WERI-Rb-1 (cell line): ENCODE data around the gene EN2.

Source experiments
- DNase-seq: peaks from one replicate; pipeline ENCODE4 v3.0.0-alpha.2; 2020
- H3K27ac ChIP-seq: fragments of 250-450 bp; sonication (Bioruptor Pico); 2 replicates; pipeline ENCODE4 v1.5.1; 2020; ENCODE audit warnings: mild to moderate bottlenecking, moderate library complexity
- H3K27me3 ChIP-seq: fragments of 250-450 bp; sonication (Bioruptor Pico); 2 replicates; pipeline ENCODE4 v1.5.1; 2021; ENCODE audit warnings: mild to moderate bottlenecking, low read depth, moderate library complexity; ENCODE audit not compliant: insufficient read depth, severe bottlenecking
- H3K36me3 ChIP-seq: fragments of 250-450 bp; sonication (Bioruptor Pico); 2 replicates; pipeline ENCODE4 v1.5.1; 2020; ENCODE audit warnings: mild to moderate bottlenecking, moderate library complexity
- H3K4me3 ChIP-seq: 2 replicates; pipeline ENCODE4 v1.5.1; 2011; ENCODE audit warnings: low read depth, mild to moderate bottlenecking, control low read depth, low read length
- H3K9me3 ChIP-seq: fragments of 250-450 bp; sonication (Bioruptor Pico); 2 replicates; pipeline ENCODE4 v1.5.1; 2021; ENCODE audit warnings: mild to moderate bottlenecking, moderate library complexity; ENCODE audit not compliant: severe bottlenecking
- TF ChIP-seq, protein P1 (sequence below): IDR thresholded peaks from 2 replicates; pipeline ENCODE4 v1.5.1; 2011; ENCODE audit warnings: low read depth, mild to moderate bottlenecking, control low read depth, inconsistent platforms, low read length

EN2 gene

DNA sequence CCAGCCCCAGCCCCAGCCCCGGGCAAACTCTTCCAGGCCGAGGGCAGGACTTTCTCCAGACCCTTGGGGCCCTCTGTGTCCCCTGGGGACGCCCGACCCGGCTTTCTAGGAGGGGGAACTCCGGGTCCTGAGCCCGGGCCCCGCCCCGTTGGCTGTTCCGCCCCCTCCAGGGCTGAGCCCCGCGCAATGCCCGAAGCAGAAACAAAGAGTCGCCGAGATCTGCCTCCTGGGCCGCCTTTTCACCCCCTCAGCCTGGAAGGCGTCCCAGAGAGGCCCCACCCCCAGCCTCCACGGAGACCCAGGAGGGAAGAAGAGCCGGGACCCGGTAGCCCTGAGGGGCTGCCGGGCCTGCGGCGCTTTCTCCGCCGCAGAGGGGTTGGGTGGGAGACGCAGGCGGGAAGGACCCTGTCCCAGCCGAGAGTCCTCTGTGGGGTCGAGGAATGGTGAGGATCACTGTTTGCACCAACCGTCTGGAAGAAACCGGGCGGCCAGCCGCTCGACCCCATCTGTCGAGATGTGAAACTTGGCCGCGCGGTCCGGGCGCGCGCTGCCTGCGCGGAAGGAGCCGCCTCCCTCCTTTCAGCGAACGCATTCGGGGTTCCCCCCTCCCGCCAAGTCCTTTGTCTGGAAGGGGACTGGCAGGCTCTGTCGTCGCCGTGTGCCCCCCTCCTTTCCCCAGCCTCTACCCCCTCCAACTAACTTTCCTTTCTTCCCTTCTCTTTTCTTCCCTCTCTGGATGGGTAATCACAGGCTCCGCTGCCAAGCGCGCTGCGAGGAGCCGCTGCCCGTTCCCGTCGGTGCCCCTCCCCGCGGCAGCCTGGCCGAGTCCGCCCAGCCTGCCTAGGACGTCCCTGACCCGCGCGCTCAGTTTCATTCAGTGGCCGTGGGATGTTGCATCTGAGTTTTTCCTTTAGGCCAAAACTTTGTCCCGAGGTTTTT, 10.2 kb downstream of the EN2 start:
- H3K36me3 ChIP-seq, result no peaks in the 10 kb centered on the region
- H3K9me3 ChIP-seq, result no peaks in the 10 kb centered on the region
- peak overlapping the region; percentile 48 for H3K4me3 ChIP-seq
- H3K27me3 ChIP-seq, result peaks cover 84% of the 10 kb centered on the region
- H3K27ac ChIP-seq, result no peak overlapping the region
- DNase-seq, result no peak
- TF ChIP-seq, protein P1, sequence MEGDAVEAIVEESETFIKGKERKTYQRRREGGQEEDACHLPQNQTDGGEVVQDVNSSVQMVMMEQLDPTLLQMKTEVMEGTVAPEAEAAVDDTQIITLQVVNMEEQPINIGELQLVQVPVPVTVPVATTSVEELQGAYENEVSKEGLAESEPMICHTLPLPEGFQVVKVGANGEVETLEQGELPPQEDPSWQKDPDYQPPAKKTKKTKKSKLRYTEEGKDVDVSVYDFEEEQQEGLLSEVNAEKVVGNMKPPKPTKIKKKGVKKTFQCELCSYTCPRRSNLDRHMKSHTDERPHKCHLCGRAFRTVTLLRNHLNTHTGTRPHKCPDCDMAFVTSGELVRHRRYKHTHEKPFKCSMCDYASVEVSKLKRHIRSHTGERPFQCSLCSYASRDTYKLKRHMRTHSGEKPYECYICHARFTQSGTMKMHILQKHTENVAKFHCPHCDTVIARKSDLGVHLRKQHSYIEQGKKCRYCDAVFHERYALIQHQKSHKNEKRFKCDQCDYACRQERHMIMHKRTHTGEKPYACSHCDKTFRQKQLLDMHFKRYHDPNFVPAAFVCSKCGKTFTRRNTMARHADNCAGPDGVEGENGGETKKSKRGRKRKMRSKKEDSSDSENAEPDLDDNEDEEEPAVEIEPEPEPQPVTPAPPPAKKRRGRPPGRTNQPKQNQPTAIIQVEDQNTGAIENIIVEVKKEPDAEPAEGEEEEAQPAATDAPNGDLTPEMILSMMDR, result no peak

DNA sequence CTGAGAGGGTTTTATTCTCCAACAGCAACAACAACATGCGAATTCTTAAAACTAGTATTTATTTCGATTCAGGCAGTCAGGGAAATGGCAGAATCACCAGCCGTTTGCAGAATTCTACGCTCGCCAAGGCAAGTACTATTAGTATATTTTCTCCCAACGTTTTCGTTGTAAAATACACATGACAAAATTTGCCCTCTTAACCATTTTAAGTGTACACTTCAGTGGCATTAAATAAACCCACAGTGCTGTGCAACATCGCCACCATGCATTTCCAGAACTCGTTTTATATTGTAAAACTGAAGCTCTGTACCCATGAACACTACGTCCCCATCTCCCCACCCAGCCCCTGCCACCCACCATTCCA, 10.8 kb downstream of the EN2 start:
- TF ChIP-seq, protein P1, result no peak
- H3K27me3 ChIP-seq, result peaks cover 87% of the 10 kb centered on the region
- H3K4me3 ChIP-seq, result no peak overlapping the region
- no peak for DNase-seq
- no peaks in the 10 kb centered on the region for H3K9me3 ChIP-seq
- H3K27ac ChIP-seq, result no peak overlapping the region
- H3K36me3 ChIP-seq, result no peaks in the 10 kb centered on the region

GRCh38 chr7:155469311-155470185, 11.6 kb downstream of the EN2 start:
- TF ChIP-seq, protein P1, result no peak
- no peak for DNase-seq
- Histone ChIP-seq H3K27ac (no peak overlapping the region), H3K27me3 (peaks cover 93% of the 10 kb centered on the region), H3K4me3 (no peak overlapping the region), H3K36me3 (no peaks in the 10 kb centered on the region), H3K9me3 (no peaks in the 10 kb centered on the region)

GRCh38 chr7:155470186-155470487, 12.2 kb downstream of the EN2 start:
- Histone ChIP-seq H3K36me3 (no peaks in the 10 kb centered on the region), H3K27ac (no peak overlapping the region), H3K9me3 (no peaks in the 10 kb centered on the region), H3K4me3 (no peak overlapping the region), H3K27me3 (peaks cover 89% of the 10 kb centered on the region)
- no peak for DNase-seq
- TF ChIP-seq, protein P1, result no peak

DNA sequence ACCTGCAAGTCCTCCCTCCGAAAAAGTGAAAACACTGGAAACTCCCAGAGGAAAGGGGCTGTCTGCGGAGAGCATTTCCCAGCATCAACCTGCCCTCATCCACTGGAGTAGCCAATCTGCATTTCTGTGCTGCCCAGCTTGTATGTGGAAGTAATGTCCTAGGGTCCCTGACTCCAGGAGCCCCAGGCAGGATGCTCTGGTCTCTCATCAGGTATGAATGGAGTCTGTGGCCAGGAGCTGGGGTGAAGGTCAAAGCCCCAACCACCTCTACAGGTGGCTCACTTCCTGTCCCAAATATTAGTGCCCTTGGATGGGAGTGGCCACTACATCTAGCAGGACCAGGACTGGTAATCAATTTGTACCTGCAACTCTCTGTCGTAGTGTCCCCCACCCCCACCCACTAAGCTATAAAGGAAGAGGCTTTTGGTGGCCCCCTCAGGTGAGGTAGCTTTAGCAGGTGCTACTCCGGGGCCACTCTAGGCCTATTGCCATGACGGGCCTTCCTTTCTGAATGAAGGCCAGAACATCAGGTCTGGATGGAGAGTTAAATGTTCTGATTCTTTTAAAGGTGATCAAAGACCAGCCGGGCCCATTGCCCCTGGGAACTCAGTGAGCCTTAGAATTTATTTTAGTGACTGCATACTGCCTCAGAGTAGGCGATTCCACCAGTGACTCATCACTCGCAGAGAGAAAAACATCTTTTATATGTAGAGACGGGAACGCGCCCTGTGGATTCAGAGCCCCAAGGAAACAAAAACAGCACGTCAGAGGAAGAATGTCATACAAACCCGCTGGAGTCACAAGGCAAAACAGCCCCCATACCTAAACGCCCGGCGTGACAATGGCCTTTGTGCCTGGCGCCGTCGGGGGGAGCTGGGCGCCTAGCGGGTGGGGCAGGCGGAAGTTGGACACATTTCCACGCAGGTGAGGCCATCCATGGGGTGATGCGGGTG, 13.0 kb downstream of the EN2 start:
- Histone ChIP-seq H3K27ac (no peak overlapping the region), H3K4me3 (no peak overlapping the region), H3K36me3 (no peaks in the 10 kb centered on the region), H3K27me3 (peaks cover 85% of the 10 kb centered on the region), H3K9me3 (no peaks in the 10 kb centered on the region)
- TF ChIP-seq, protein P1, result no peak
- no peak for DNase-seq
